IMR-90 (cell line): ENCODE data around the gene ARHGEF10L. TPM values are rescaled to one million over a fixed set of nuclear protein-coding genes. Genes with fewer than 3 reads are reported as not detected.

ENCODE experiments used
- ATAC-seq: fragments of 200-7000 bp; cut with Tn5 transposase; 2 replicates; pipeline ENCODE4 v1.9.1; 2020; ENCODE audit warnings: low read depth, mild to moderate bottlenecking, moderate library complexity
- BruUV-seq: library from RNA; stranded (reverse); fragments of 400-500 nt; replicated peaks from 2 replicates; lab custom pipeline; 2021; lab: Mats Ljungman, UMichigan
- CTCF ChIA-PET: fragments of 300-600 bp; formaldehyde crosslinking; extraction: SDS; loops from one replicate; lab custom pipeline; 2021; ENCODE audit warnings: antibody characterized with exemption; lab: Yijun Ruan, JAX
- POLR2A ChIA-PET: fragments of 300-600 bp; sonication (Branson Sonifier 250); formaldehyde crosslinking; loops from one replicate; lab custom pipeline; 2022; ENCODE audit warnings: antibody characterized with exemption; ENCODE audit not compliant: unreplicated experiment; lab: Charles Lee
- DNase-seq: peaks from one replicate; pipeline ENCODE4 v3.0.0; 2013
- H2AFZ ChIP-seq: replicated peaks from 2 replicates; pipeline ENCODE3; 2013; ENCODE audit warnings: low read length, mild to moderate bottlenecking; ENCODE audit not compliant: poor library complexity
- H2AK5ac ChIP-seq: 2 replicates; pipeline ENCODE4 v1.6.1; 2013; ENCODE audit warnings: low read depth, low read length, inconsistent platforms
- H2AK9ac ChIP-seq: replicated peaks from 2 replicates; pipeline ENCODE3; 2013; ENCODE audit warnings: mild to moderate bottlenecking, low read depth, low read length, moderate library complexity; ENCODE audit not compliant: poor library complexity
- H2BK120ac ChIP-seq: 2 replicates; pipeline ENCODE4 v1.6.1; 2013; ENCODE audit warnings: low read depth, low read length, inconsistent platforms
- H2BK15ac ChIP-seq: 3 replicates; pipeline ENCODE4 v1.6.1; 2013; ENCODE audit warnings: low read depth, low read length, inconsistent platforms
- H2BK20ac ChIP-seq: 2 replicates; pipeline ENCODE4 v1.6.1; 2013; ENCODE audit warnings: low read depth, mild to moderate bottlenecking, inconsistent platforms, low read length, moderate library complexity
- H2BK5ac ChIP-seq: 2 replicates; pipeline ENCODE4 v1.6.1; 2013; ENCODE audit warnings: mild to moderate bottlenecking, low read depth, low read length, inconsistent platforms; ENCODE audit not compliant: poor library complexity, severe bottlenecking
- H3K14ac ChIP-seq: replicated peaks from 2 replicates; pipeline ENCODE4 v1.6.1; 2013; ENCODE audit warnings: low read depth, low read length, inconsistent platforms
- H3K18ac ChIP-seq: 2 replicates; pipeline ENCODE4 v1.6.1; 2013; ENCODE audit warnings: low read depth, low read length, control low read depth
- H3K23ac ChIP-seq: 2 replicates; pipeline ENCODE4 v1.6.1; 2013; ENCODE audit warnings: low read depth, low read length, inconsistent platforms
- H3K27ac ChIP-seq: 2 replicates; pipeline ENCODE4 v1.5.1; 2013; ENCODE audit warnings: mild to moderate bottlenecking, control low read depth, low read length; ENCODE audit not compliant: insufficient read depth
- H3K27me3 ChIP-seq: 2 replicates; pipeline ENCODE4 v1.6.1; 2013; ENCODE audit warnings: low read length; ENCODE audit not compliant: control insufficient read depth, insufficient read depth
- H3K36me3 ChIP-seq: 2 replicates; pipeline ENCODE4 v1.6.1; 2013; ENCODE audit warnings: low read length, mixed read lengths; ENCODE audit not compliant: control insufficient read depth, insufficient read depth
- H3K4ac ChIP-seq: 2 replicates; pipeline ENCODE4 v1.6.1; 2013; ENCODE audit warnings: low read depth, low read length, inconsistent platforms
- H3K4me1 ChIP-seq: 2 replicates; pipeline ENCODE4 v1.6.1; 2013; ENCODE audit warnings: low read length, mixed read lengths; ENCODE audit not compliant: control insufficient read depth, insufficient read depth
- H3K4me2 ChIP-seq: 2 replicates; pipeline ENCODE4 v1.6.1; 2013; ENCODE audit warnings: low read depth, mild to moderate bottlenecking, control low read depth, low read length, moderate library complexity
- H3K4me3 ChIP-seq: 2 replicates; pipeline ENCODE4 v1.5.1; 2013; ENCODE audit warnings: low read depth, mild to moderate bottlenecking, control low read depth, low read length, moderate library complexity; ENCODE audit not compliant: insufficient read depth
- H3K56ac ChIP-seq: 2 replicates; pipeline ENCODE4 v1.6.1; 2013; ENCODE audit warnings: low read length, inconsistent platforms; ENCODE audit not compliant: insufficient read depth; ENCODE audit errors: extremely low read depth
- H3K79me1 ChIP-seq, 2 experiments: 2 replicates each; pipeline ENCODE4 v1.6.1; 2013; ENCODE audit warnings: low read length in 2 of 2, inconsistent platforms in 1 of 2, low read depth in 1 of 2
- H3K9ac ChIP-seq: 2 replicates; pipeline ENCODE4 v1.6.1; 2013; ENCODE audit warnings: low read depth, low read length, control low read depth
- H3K9me1 ChIP-seq: 2 replicates; pipeline ENCODE4 v1.6.1; 2013; ENCODE audit warnings: low read length, inconsistent platforms; ENCODE audit not compliant: insufficient read depth
- H3K9me3 ChIP-seq: 2 replicates; pipeline ENCODE4 v1.6.1; 2013; ENCODE audit warnings: low read length; ENCODE audit not compliant: control insufficient read depth, insufficient read depth
- H4K20me1 ChIP-seq: 2 replicates; pipeline ENCODE4 v1.6.1; 2013; ENCODE audit warnings: low read length, inconsistent platforms; ENCODE audit not compliant: insufficient read depth
- H4K5ac ChIP-seq: 2 replicates; pipeline ENCODE4 v1.6.1; 2013; ENCODE audit warnings: mild to moderate bottlenecking, low read depth, low read length, control low read depth
- H4K8ac ChIP-seq, 2 experiments: 2 replicates each; pipeline ENCODE4 v1.6.1; 2013; ENCODE audit warnings: low read depth in 2 of 2, low read length in 2 of 2, control low read depth in 1 of 2, inconsistent platforms in 1 of 2
- H4K91ac ChIP-seq: 2 replicates; pipeline ENCODE4 v1.6.1; 2013; ENCODE audit warnings: low read depth, low read length, inconsistent platforms; ENCODE audit not compliant: insufficient read depth
- CHD1 ChIP-seq: IDR thresholded peaks from 2 replicates; pipeline ENCODE4 v1.6.1; 2012; ENCODE audit warnings: low read depth, low read length, improper control_type of control experiment
- CTCF ChIP-seq: conservative IDR thresholded peaks from 2 replicates; pipeline ENCODE4 v1.5.1; 2012; ENCODE audit warnings: mild to moderate bottlenecking, low read depth, low read length, improper control_type of control experiment
- FOS ChIP-seq: fragments of 150-350 bp; IDR thresholded peaks from 2 replicates; pipeline ENCODE4 v1.6.1; 2016; ENCODE audit warnings: low read depth, low read length
- MAFK ChIP-seq: IDR thresholded peaks from 2 replicates; pipeline ENCODE4 v1.6.1; 2012; ENCODE audit warnings: low read depth, low read length, improper control_type of control experiment
- MAZ ChIP-seq: IDR thresholded peaks from 2 replicates; pipeline ENCODE4 v1.6.1; 2012; ENCODE audit warnings: low read depth, mild to moderate bottlenecking, low read length, improper control_type of control experiment, moderate library complexity, borderline replicate concordance
- MXI1 ChIP-seq: IDR thresholded peaks from 2 replicates; pipeline ENCODE4 v1.6.1; 2012; ENCODE audit warnings: low read depth, mild to moderate bottlenecking, low read length, moderate library complexity, borderline replicate concordance
- NFE2L2 ChIP-seq: fragments of 150-350 bp; IDR thresholded peaks from 2 replicates; pipeline ENCODE4 v1.6.1; 2016; ENCODE audit warnings: low read depth, mild to moderate bottlenecking, low read length
- RAD21 ChIP-seq: IDR thresholded peaks from 2 replicates; pipeline ENCODE4 v1.6.1; 2012; ENCODE audit warnings: low read length, improper control_type of control experiment
- RCOR1 ChIP-seq: IDR thresholded peaks from 2 replicates; pipeline ENCODE4 v1.6.1; 2012; ENCODE audit warnings: mild to moderate bottlenecking, low read length, improper control_type of control experiment; ENCODE audit not compliant: insufficient replicate concordance
- RFX5 ChIP-seq: IDR thresholded peaks from 2 replicates; pipeline ENCODE4 v1.8.0; 2012; ENCODE audit warnings: low read depth, mild to moderate bottlenecking, low read length, moderate library complexity
- SMC3 ChIP-seq: fragments of 150-350 bp; IDR thresholded peaks from 2 replicates; pipeline ENCODE4 v1.6.1; 2016; ENCODE audit warnings: low read depth, mild to moderate bottlenecking, antibody characterized with exemption, low read length, moderate library complexity
- WGBS, 2 experiments: methylation state at CpG; one replicate each; pipeline versions ENCODE4 v1.1.5 to v1.1.7; 2013; ENCODE audit warnings: missing lambda C conversion rate in 2 of 2; ENCODE audit not compliant: insufficient read length in 1 of 2; ENCODE audit errors: extremely low coverage in 2 of 2; 5-methylcytosine and 5-hydroxymethylcytosine counted together
- dilution Hi-C: fragments of 300-500 bp; cut with HindIII; formaldehyde crosslinking; loops from one replicate; pipeline ENCODE4 v1.14.3; 2018; ENCODE audit warnings: low sequenced_read_pairs; ENCODE audit not compliant: unreplicated experiment
- in situ Hi-C: fragments of 300-500 bp; cut with MboI; formaldehyde crosslinking; loops from 3 replicates; pipeline ENCODE4 v1.14.3; 2019; ENCODE audit warnings: low sequenced_read_pairs, inconsistent platforms, mixed read lengths
- intact Hi-C: fragments of 100-400 bp; cut with micrococcal nuclease; formaldehyde crosslinking; loops from 2 replicates; pipeline ENCODE4 v1.10.0; 2022
- polyA plus RNA-seq, 3 experiments: library from polyadenylated mRNA; depleted of rRNA; stranded (reverse); fragments of >200 nt; gene quantifications; 2 replicates each; pipeline ENCODE4 v1.2.3, GENCODE V29; 2012; ENCODE audit warnings: low replicate concordance in 1 of 3
- total RNA-seq: library from RNA; depleted of rRNA; stranded (reverse); fragments of >200 nt; gene quantifications from 2 replicates; pipeline ENCODE4 v1.2.3, GENCODE V29; 2012
- TF ChIP-seq, protein P1 (sequence below): fragments of 150-350 bp; IDR thresholded peaks from 2 replicates; pipeline ENCODE4 v1.6.1; 2017; ENCODE audit warnings: mild to moderate bottlenecking, antibody characterized with exemption, low read length, low read depth

Gene ARHGEF10L
- total and polyA plus RNA-seq, 2 of the 4 experiments (the other 2 are of a cell fraction): 4.8 to 12.4 TPM

GRCh38 chr1:17599291-17599953 is 59.9 kb downstream of the ARHGEF10L start:
- H3K4ac ChIP-seq: no peak overlapping the region
- H3K23ac ChIP-seq: no peak overlapping the region
- H3K79me1 ChIP-seq: no peaks in the 10 kb centered on the region; a peak in 1 of 4 replicates
- H3K4me1 ChIP-seq: no peaks in the 10 kb centered on the region
- intact Hi-C loops: no loop called here
- WGBS, 2 experiments: 33% methylated on average over 1 of the region's 12 CpGs; no CpG with 5 or more reads in 1 of the 2 experiments
- H3K27ac ChIP-seq: no peak overlapping the region
- DNase-seq (no peak), ATAC-seq (no peak)
- H2AFZ ChIP-seq: no peak overlapping the region
- no peak overlapping the region for H4K8ac ChIP-seq
- no peaks in the 10 kb centered on the region for H4K20me1 ChIP-seq
- in situ Hi-C loops: no loop called here
- no peak overlapping the region for H3K56ac ChIP-seq
- TF ChIP-seq CTCF (no peak), RAD21 (no peak), CHD1 (no peak), FOS (no peak), MXI1 (no peak), RFX5 (no peak), SMC3 (no peak), RCOR1 (no peak), MAZ (no peak), NFE2L2 (no peak), MAFK (no peak)
- TF ChIP-seq, protein P1, sequence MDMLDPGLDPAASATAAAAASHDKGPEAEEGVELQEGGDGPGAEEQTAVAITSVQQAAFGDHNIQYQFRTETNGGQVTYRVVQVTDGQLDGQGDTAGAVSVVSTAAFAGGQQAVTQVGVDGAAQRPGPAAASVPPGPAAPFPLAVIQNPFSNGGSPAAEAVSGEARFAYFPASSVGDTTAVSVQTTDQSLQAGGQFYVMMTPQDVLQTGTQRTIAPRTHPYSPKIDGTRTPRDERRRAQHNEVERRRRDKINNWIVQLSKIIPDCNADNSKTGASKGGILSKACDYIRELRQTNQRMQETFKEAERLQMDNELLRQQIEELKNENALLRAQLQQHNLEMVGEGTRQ: no peak
- no peak overlapping the region for H2BK15ac ChIP-seq
- H3K4me3 ChIP-seq: no peak overlapping the region
- no peaks in the 10 kb centered on the region for H3K27me3 ChIP-seq
- no peaks in the 10 kb centered on the region for H3K9me3 ChIP-seq
- H4K5ac ChIP-seq: no peak overlapping the region
- no TSS peak for BruUV-seq
- H2AK5ac ChIP-seq: no peak overlapping the region
- H3K36me3 ChIP-seq: no peaks in the 10 kb centered on the region
- H2BK5ac ChIP-seq: no peak overlapping the region
- no peak overlapping the region for H2BK20ac ChIP-seq
- CTCF ChIA-PET: interaction anchor here (0.6 to 1.0 kb wide), 2 partner anchors 25 to 97 kb away, joined by 3 to 6 read pairs; no protein-coding TSS in a partner anchor
- dilution Hi-C loops: no loop called here
- no peak overlapping the region for H3K4me2 ChIP-seq
- no peak overlapping the region for H4K91ac ChIP-seq
- POLR2A ChIA-PET: no interaction called here
- H3K18ac ChIP-seq: no peak overlapping the region
- H2AK9ac ChIP-seq: no peak overlapping the region
- H3K9ac ChIP-seq: no peak overlapping the region
- peaks cover 6% of the 10 kb centered on the region; the same call in 1 of the 2 replicates for H3K9me1 ChIP-seq
- H3K14ac ChIP-seq: no peak overlapping the region
- no peak overlapping the region for H2BK120ac ChIP-seq
